GM12872 (cell line): ENCODE data around the gene ZBTB46.

Experiments
- CTCF ChIP-seq: IDR thresholded peaks from 3 replicates; pipeline ENCODE4 v1.5.1; 2011; ENCODE audit warnings: low read depth, mild to moderate bottlenecking, low read length, moderate library complexity; ENCODE audit not compliant: insufficient read depth

ZBTB46 gene

GRCh38 chr20:63854766-63855362, 23.8 kb upstream of the ZBTB46 start:
- no peak for TF ChIP-seq CTCF

DNA sequence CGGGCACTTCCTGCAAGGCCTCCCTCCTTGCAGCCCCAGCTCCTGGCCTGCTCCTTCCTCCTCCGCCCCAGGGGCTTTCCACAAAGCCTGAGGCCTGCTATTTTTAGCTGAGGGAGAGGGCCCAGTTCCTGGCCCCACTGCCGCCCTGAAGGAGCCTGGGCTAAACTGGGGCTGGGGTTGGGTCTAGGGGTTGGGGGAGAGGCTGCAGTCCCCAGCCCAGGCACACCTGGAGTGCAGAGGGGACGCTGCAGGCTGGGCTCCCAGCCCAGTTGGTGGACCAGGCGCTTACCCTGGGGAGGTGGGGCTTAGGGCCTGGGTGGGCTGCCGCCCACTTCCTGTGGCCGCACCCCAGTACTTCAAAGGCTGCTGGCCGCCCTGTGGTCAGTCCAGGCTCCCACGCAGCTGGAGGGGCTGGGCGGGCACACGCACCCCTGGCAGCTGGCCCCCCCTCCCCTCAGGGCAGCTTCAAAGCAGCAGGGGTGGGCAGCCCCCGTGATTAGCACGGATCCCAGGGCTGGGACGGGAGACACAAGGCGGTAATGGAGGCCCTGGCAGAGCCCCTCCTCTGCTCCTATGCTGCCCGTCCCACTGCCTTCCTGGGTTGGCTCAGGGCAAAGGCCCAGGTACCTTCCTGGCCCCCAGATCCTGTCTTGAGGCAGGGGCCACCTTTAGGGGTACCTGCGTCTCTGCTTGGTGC, 23.2 kb upstream of the ZBTB46 start:
- no peak for TF ChIP-seq CTCF

DNA sequence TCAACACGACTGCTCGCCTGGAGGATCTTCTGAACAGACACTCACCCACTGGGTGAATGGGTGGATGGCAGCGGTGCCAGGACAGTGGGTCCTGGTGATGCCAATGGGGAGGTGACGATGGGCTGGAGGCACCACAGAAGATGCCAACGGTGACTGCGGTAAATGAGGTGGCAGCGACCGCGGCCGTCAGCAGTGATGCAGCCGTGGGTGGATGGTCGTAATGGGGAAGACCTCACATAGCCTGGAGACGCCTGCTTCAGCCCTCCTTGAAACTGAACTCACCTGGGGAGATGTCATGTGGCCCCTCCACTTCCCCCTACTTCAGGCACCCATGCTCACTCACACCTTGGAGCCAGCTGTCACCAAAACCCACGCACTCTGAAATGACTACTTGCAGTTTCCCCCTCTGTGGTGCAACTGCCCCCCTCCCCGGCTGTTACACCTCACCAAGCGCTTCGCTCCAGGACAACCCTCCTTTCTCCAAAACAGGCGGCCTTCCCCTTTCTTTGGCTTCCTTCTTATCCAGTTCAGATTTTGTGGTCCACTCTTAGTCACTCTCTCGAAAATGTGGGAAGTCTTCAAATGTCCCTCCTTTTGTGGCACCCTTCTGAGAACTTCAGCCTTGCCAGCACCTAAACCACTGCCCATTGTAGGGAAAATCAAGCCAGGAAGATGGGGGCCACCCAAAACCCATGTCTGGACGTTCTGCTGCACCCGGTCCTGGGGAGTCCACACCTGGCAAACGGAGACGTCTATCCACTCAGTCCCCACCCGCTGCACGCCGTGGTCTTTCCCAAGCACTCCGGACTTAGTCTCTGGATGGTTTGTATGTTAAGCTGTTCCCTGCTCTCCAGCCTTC, 19.9 kb upstream of the ZBTB46 start:
- no peak for TF ChIP-seq CTCF

DNA sequence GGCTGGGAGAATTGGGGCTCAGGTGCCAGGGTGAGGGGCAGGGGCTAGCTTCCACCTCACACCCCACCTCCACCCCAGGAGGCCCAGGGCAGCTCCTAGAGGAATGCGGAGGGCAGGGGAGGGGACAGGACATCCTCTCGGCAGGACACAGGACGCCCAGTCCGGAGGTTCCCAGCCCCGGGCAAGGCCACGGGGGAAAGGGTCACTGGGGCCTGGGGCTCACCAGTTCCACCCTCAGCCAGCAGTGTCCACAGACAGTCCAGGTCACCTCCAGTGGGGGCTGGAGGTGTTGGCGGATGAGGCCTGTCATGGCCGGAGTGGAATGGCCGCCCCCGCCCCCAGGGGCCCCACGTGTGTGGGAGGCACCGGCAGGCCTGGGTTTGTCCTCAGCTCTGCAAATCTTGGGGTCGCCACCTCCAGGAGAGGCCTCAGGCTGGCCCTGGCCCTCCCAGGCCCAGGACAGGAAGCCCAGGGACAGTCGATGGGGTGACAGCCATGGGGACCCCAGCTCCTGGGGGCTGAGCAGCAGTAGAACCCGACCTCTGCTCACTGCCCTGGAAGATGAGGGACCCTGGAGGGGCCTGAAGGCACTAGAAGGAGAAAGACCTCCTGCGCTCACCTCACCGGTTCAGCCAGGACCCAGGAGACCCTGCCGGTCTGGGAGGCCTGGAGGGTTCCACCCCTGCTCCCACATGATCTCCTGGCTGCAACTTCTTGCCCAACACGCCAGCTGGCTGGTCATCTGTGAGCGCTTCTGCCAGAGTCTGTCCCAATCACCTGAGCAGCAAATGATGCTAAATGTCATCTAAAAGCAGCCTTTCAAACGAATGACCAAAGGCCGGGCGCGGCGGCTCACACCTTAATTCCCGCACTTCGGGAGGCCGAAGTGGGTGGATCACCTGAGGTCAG, 17.2 kb upstream of the ZBTB46 start:
- TF ChIP-seq CTCF: no peak

DNA sequence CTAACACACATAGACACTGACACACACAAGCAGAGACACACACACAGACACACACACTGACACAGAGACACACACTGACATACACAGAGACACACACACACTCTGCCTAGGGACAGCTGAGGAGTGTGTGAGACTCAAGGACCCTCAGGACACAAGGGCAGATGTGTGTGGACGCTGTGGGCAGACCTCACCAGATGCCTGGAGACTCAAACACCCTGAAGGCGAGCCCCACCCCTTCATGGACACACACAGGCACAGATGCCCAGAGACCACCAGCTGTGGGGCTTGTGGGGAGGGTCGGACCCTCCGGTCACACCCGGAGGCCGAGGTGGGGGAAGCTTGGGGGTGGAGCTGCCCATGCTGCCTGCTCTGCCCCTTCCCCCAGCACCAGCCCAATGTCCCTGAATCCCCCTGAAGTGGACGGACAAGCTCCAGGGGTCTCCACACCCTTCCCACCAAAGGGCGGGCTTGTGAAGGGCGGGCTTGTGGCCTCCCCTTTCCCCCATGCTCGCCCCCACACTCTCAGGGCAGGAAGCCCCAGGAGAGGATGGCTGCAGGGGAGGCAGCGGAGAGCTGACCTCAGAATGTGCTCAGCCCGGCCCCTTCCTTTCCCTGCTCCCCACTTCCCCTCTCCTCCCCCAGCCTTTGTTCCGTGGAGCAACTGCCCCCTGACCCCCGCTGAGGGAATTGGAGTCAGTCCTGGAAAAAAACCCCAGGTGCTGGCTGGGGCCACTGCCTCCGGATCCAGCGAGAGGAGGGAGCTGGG, 16.4 kb upstream of the ZBTB46 start:
- TF ChIP-seq CTCF: no peak

- no peak for TF ChIP-seq CTCF
Measured at GRCh38 chr20:63846888-63847236, 15.8 kb upstream of the ZBTB46 start.
